Naive thymus-derived CD4-positive, alpha-beta T cell (primary cell): ENCODE results near the gene PRLH. TPM values are rescaled to one million over a fixed set of nuclear protein-coding genes. Genes with fewer than 3 reads are reported as not detected.
A peak's percentile ranks its signal among the peaks of the same experiment; 100 is the strongest.

Experiments
- ATAC-seq: fragments of 150-1000 bp; cut with Tn5 transposase; 2 replicates; pipeline ENCODE4 v1.10.0; 2021; ENCODE audit warnings: mild to moderate bottlenecking, moderate library complexity
- CTCF ChIA-PET: fragments of 350-600 bp; sonication (Branson Sonifier 250); formaldehyde crosslinking; loops from one replicate; lab custom pipeline; 2021; ENCODE audit warnings: antibody characterized with exemption; lab: Charles Lee
- POLR2A ChIA-PET: fragments of 350-600 bp; sonication (Branson Sonifier 250); formaldehyde crosslinking; loops from one replicate; lab custom pipeline; 2021; ENCODE audit warnings: antibody characterized with exemption, inconsistent platforms; lab: Charles Lee
- DNase-seq, 9 donors: peaks; one replicate each; pipeline versions ENCODE4 v3.0.0 to v3.0.0-alpha.2; 2020 to 2022; ENCODE audit warnings: mixed read lengths in 1 of 9
- H3K27ac ChIP-seq: one replicate; pipeline ENCODE4 v1.7.0; 2013; ENCODE audit warnings: mild to moderate bottlenecking, low read depth, low read length, moderate library complexity
- H3K27me3 ChIP-seq, 2 donors: one replicate each; pipeline ENCODE4 v1.7.0; 2013; ENCODE audit warnings: low read length in 2 of 2, mild to moderate bottlenecking in 2 of 2, moderate library complexity in 2 of 2; ENCODE audit not compliant: control insufficient read depth in 2 of 2, insufficient read depth in 2 of 2
- H3K36me3 ChIP-seq, 3 experiments: 1 replicate in 2 of 3; 2 replicates in 1 of 3; pipeline ENCODE4 v1.7.0; 2013; ENCODE audit warnings: low read length in 3 of 3, mild to moderate bottlenecking in 3 of 3, moderate library complexity in 1 of 3; ENCODE audit not compliant: insufficient read depth in 3 of 3, control insufficient read depth in 2 of 3
- H3K4me1 ChIP-seq, 2 donors: one replicate each; pipeline ENCODE4 v1.7.0; 2013; ENCODE audit warnings: low read length in 2 of 2, mild to moderate bottlenecking in 2 of 2, moderate library complexity in 1 of 2; ENCODE audit not compliant: control insufficient read depth in 2 of 2, insufficient read depth in 2 of 2
- H3K4me3 ChIP-seq: 2 replicates; pipeline ENCODE4 v1.7.0; 2013; ENCODE audit warnings: mild to moderate bottlenecking, low read length
- H3K9me3 ChIP-seq, 3 experiments: 1 replicate in 2 of 3; 2 replicates in 1 of 3; pipeline ENCODE4 v1.7.0; 2013; ENCODE audit warnings: low read length in 3 of 3; ENCODE audit not compliant: control insufficient read depth in 2 of 3
- H3K27ac Mint-ChIP-seq, 9 donors: one replicate each; pipeline ENCODE4 v1.8.0; 2020 to 2022; ENCODE audit warnings: mixed read lengths in 9 of 9, mild to moderate bottlenecking in 8 of 9, moderate library complexity in 5 of 9, inconsistent platforms in 2 of 9
- H3K27me3 Mint-ChIP-seq, 5 donors: one replicate each; pipeline ENCODE4 v1.8.0; 2021 to 2022; ENCODE audit warnings: mixed read lengths in 5 of 5, mild to moderate bottlenecking in 1 of 5
- H3K36me3 Mint-ChIP-seq, 5 donors: one replicate each; pipeline ENCODE4 v1.8.0; 2020 to 2022; ENCODE audit warnings: mixed read lengths in 5 of 5, mild to moderate bottlenecking in 3 of 5, inconsistent platforms in 1 of 5
- H3K4me1 Mint-ChIP-seq, 7 donors: one replicate each; pipeline ENCODE4 v1.8.0; 2020 to 2022; ENCODE audit warnings: mixed read lengths in 7 of 7, mild to moderate bottlenecking in 3 of 7, inconsistent platforms in 1 of 7
- H3K4me3 Mint-ChIP-seq, 10 donors: one replicate each; pipeline ENCODE4 v1.8.0; 2020 to 2022; ENCODE audit warnings: mild to moderate bottlenecking in 10 of 10, mixed read lengths in 10 of 10, moderate library complexity in 6 of 10, inconsistent platforms in 2 of 10
- H3K9me3 Mint-ChIP-seq, 11 donors: one replicate each; pipeline ENCODE4 v1.8.0; 2020 to 2022; ENCODE audit warnings: mixed read lengths in 11 of 11, mild to moderate bottlenecking in 4 of 11, inconsistent platforms in 1 of 11, moderate library complexity in 1 of 11
- intact Hi-C, 2 donors: fragments of 100-400 bp; cut with micrococcal nuclease; formaldehyde crosslinking; loops; one replicate each; pipeline ENCODE4 v1.15.1; 2023
- polyA plus RNA-seq, 2 donors: library from polyadenylated mRNA; unstranded; fragments of 300-500 nt; fragmentation: Illumina TruSeq; gene quantifications; one replicate each; pipeline ENCODE4 v1.2.3, GENCODE V29; 2021
- total RNA-seq, 6 experiments: library from RNA in 5 of 6; stranded (reverse) in 5 of 6; gene quantifications; 1 replicate in 5 of 6; 2 replicates in 1 of 6; pipeline ENCODE4 v1.2.3 and lab custom pipeline; 2021 to 2026

The PRLH gene
- total and polyA plus RNA-seq, 7 experiments from 2014 or later: not detected

DNA sequence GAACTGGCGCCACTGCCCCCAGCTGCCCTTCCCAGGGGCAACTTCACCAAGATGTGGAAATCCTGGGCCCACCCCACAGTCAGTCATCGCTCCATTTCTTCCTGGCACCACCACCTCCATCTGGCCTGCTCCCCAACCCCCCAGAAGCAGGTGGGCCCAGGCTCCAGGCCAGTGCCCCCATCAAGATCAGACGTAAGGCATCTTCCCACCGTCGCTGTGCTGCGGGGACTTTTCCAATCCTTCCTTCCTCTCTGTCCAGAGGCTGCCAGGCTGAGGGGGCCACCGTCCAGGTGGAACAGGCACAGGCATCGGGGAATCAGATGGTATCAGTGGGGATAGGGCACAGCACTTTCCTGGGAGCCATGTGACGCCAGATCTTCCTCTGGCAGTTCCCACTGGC, 8.1 kb downstream of the PRLH start:
- H3K9me3 Mint-ChIP-seq: no peaks in the 10 kb centered on the region
- intact Hi-C loops: loop anchor here (5.0 to 10.0 kb wide), 2 partner anchors 450 to 1807 kb away; no protein-coding TSS in a partner anchor
- Histone ChIP-seq H3K4me1 (no peaks in the 10 kb centered on the region), H3K36me3 (no peaks in the 10 kb centered on the region), H3K4me3 (no peak overlapping the region), H3K27me3 (no peaks in the 10 kb centered on the region), H3K27ac (no peak overlapping the region), H3K9me3 (no peaks in the 10 kb centered on the region)
- ChIA-PET POLR2A (no interaction called here), CTCF (interaction anchor here (0.8 to 4.6 kb wide), 5 partner anchors 11 to 173 kb away, joined by 3 to 61 read pairs (median 4); no protein-coding TSS in a partner anchor)
- H3K27ac Mint-ChIP-seq: peak overlapping the region in 1 of 9 donors; percentile 17
- no peaks in the 10 kb centered on the region for H3K36me3 Mint-ChIP-seq
- H3K4me3 Mint-ChIP-seq: no peak overlapping the region
- ATAC-seq (no peak), DNase-seq (no peak)
- H3K27me3 Mint-ChIP-seq: peaks cover 0 to 6% (median 0%) of the 10 kb centered on the region in 5 donors
- H3K4me1 Mint-ChIP-seq: peaks cover 0 to 7% (median 5%) of the 10 kb centered on the region in 7 donors

DNA sequence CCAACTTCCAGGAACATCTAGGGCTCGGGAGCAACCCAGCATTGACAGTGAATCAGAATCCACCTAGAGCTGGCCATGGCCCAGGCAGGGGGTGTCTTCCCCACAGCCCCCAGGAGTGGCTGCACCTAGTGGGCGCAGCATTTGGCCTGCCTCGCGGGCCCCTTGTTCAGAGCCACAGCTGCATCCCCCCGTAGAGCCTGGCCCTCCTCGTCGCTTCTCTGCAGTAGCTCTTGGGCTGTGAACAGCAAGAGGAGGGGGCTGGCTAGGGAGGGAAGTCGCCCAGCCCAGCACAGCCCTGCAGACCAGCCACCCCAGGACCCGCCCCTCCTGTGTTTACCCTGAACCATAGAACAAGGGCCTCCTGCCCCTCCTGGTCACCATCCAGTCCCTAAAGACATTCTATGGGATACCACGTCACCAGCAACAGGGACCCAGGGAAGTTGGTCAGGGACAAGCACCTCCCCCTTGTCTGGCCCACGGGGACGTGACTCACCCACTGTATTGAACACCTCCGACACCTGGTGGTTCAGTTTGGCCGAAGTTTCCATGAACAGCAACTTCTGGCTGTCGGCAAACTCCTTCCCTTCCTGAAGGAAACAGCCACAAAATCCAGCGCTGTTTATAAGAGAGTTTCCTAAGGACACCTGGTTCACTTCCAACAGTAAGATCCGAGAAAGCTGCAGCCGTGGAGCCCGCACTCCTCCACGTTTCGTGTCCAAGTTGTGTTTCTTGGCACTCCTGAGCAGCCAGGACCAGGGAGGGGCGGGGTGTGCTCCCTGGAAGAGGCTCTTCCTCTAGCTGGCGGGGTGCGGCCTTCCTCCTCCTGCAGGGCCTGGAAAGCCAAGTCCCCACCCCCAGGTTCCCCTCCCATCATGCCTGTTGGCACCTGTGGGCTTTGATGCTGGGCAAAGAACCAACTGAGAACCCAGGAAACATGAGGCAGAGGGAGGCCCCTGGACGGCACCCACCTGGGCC, 8.8 kb downstream of the PRLH start:
- Histone ChIP-seq H3K27ac (no peak overlapping the region), H3K9me3 (no peaks in the 10 kb centered on the region), H3K27me3 (no peaks in the 10 kb centered on the region), H3K36me3 (no peaks in the 10 kb centered on the region), H3K4me1 (no peaks in the 10 kb centered on the region), H3K4me3 (no peak overlapping the region)
- H3K9me3 Mint-ChIP-seq: no peaks in the 10 kb centered on the region
- intact Hi-C loops: loop anchor here (5.0 to 10.0 kb wide), 2 partner anchors 450 to 1808 kb away; no protein-coding TSS in a partner anchor
- no peak overlapping the region for H3K4me3 Mint-ChIP-seq
- H3K27me3 Mint-ChIP-seq: peaks cover 0 to 6% (median 0%) of the 10 kb centered on the region in 5 donors
- peaks cover 0 to 7% (median 5%) of the 10 kb centered on the region in 7 donors for H3K4me1 Mint-ChIP-seq
- POLR2A ChIA-PET: no interaction called here
- ATAC-seq: no peak
- no peaks in the 10 kb centered on the region for H3K36me3 Mint-ChIP-seq
- H3K27ac Mint-ChIP-seq: no peak overlapping the region
- CTCF ChIA-PET: interaction anchor here (0.5 to 4.6 kb wide), 5 partner anchors 17 to 421 kb away, joined by 3 to 61 read pairs (median 4); no protein-coding TSS in a partner anchor
- no peak for DNase-seq

DNA sequence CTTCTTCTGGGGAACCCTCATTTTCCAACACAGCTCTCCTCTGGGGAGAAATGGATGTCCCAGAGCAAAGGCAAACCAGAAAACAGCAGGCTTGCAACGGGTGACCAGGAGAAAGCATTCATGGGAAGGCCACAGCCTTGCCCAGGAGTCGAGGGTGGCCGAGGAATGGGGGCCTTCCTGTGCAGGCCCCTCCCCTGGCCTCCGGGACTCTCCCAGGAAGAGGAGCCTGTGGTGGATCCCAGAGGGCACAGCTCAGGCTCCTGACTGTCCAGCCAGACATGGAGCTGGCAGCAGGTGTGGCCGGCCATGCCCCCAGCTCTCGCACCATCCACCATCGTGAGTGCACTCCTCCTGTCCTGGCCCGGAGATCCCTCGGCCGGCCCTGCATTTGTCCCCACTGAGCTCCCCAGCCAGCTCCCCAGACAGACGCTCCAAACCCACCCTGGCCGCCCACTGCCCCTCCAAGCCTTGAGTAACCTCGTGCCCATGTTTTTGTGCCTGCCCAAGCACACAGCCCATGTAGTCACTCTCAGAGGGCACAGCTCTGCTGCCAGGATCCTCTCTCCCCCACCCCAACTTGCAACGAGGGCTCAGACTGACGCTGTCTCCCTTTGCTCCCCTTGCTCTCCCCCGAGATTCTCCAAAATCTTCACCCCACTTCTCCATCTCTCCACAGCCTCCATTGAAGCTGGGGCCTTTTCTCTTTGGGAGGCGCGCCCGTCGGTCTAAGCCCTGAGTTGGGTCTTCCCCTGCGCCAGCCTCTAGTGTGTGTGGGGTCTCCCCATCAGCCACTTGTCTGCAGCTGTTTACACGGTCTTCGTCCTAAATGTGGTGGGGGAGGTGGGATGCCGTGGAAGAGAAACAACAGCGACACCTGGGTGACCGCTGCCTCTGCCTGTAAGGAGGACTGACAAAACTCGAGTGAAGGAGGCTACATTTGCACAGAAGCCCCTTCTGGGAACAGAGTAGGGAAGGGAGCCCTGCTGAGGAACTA, 9.8 kb downstream of the PRLH start:
- Mint-ChIP-seq H3K36me3 (no peaks in the 10 kb centered on the region), H3K9me3 (no peaks in the 10 kb centered on the region), H3K4me1 (peaks cover 0 to 7% (median 5%) of the 10 kb centered on the region in 7 donors), H3K27me3 (peaks cover 0 to 6% (median 0%) of the 10 kb centered on the region in 5 donors), H3K4me3 (no peak overlapping the region), H3K27ac (no peak overlapping the region)
- DNase-seq: no peak
- Histone ChIP-seq H3K27ac (no peak overlapping the region), H3K9me3 (no peaks in the 10 kb centered on the region), H3K36me3 (no peaks in the 10 kb centered on the region), H3K4me1 (no peaks in the 10 kb centered on the region), H3K4me3 (no peak overlapping the region), H3K27me3 (no peaks in the 10 kb centered on the region)
- no peak for ATAC-seq
- intact Hi-C loops: loop anchor here in 1 of 2 donors (10.0 kb wide), 1 partner anchor 451 kb away; no protein-coding TSS in a partner anchor
- ChIA-PET POLR2A (no interaction called here), CTCF (interaction anchor here (0.5 to 2.0 kb wide), 4 partner anchors 63 to 422 kb away, joined by 3 to 8 read pairs (median 3); no protein-coding TSS in a partner anchor)

DNA sequence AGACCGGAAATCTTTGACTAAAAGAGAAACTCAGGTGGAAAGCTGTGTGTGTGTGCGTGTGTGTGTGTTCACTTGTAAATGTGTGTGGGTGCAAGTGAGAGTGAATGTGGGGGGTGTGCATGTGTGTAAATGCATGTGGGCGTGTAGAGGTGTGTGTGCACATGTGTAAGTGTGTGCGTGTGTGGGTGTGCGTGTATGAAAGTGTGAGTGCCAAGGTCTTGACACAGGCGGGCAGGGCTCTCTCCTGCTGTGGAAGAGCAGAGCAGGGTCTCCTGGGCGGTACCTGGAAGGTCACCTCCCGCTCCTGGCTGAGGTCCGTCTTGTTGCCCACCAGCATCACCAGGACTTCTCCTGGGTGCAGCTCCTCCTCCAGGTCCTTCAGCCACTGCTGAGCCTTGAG, 10.6 kb downstream of the PRLH start:
- peaks cover 0 to 6% (median 0%) of the 10 kb centered on the region in 5 donors for H3K27me3 Mint-ChIP-seq

DNA sequence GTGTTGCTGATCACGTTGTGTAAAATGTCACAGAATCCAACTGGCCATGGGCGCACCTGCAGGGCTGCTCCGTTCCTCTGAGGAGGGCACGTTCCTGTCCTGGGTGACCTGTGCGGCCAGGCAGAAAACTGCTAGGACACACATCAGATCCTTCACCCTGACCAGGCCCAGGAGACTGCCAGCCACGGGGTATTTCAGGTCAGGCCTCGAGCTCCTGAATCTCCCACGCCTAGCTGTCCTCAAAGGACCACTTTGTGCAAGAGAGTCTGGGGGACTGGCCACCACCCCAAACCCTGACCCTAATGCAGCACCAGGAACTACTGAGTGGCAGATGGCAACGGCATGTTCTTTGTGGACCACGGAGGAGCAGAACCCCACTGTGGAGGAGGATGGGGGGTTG, 11.1 kb downstream of the PRLH start:
- no peak for DNase-seq
- intact Hi-C loops: loop anchor here in 1 of 2 donors (10.0 kb wide), 1 partner anchor 453 kb away; no protein-coding TSS in a partner anchor
- ChIA-PET POLR2A (no interaction called here), CTCF (interaction anchor here (2.0 kb wide), 1 partner anchor 65 kb away, joined by 8 read pairs; no protein-coding TSS in a partner anchor)
- H3K4me1 Mint-ChIP-seq: peaks cover 0 to 6% (median 4%) of the 10 kb centered on the region in 7 donors
- Histone ChIP-seq H3K27me3 (no peaks in the 10 kb centered on the region), H3K4me1 (no peaks in the 10 kb centered on the region), H3K9me3 (no peaks in the 10 kb centered on the region), H3K36me3 (no peaks in the 10 kb centered on the region), H3K27ac (no peak overlapping the region), H3K4me3 (no peak overlapping the region)
- H3K4me3 Mint-ChIP-seq: no peak overlapping the region
- H3K9me3 Mint-ChIP-seq: no peaks in the 10 kb centered on the region
- peak overlapping the region in 1 of 9 donors; percentile 79 for H3K27ac Mint-ChIP-seq
- H3K27me3 Mint-ChIP-seq: peaks cover 0 to 6% (median 0%) of the 10 kb centered on the region in 5 donors
- no peaks in the 10 kb centered on the region for H3K36me3 Mint-ChIP-seq
- no peak for ATAC-seq

More for the DNA sequence above, 10.6 kb downstream of the PRLH start:
- H3K27ac ChIP-seq: no peak overlapping the region
- H3K4me3 ChIP-seq: no peak overlapping the region
- CTCF ChIA-PET: interaction anchor here (0.5 to 2.0 kb wide), 2 partner anchors 64 to 107 kb away, joined by 3 to 8 read pairs; no protein-coding TSS in a partner anchor
- POLR2A ChIA-PET: no interaction called here
- Mint-ChIP-seq H3K36me3 (no peaks in the 10 kb centered on the region), H3K9me3 (no peaks in the 10 kb centered on the region), H3K27ac (peak overlapping the region in 3 of 9 donors; percentile 8 to 79 (median 68)), H3K4me1 (peaks cover 0 to 8% (median 6%) of the 10 kb centered on the region in 7 donors), H3K4me3 (no peak overlapping the region)
- DNase-seq (no peak), ATAC-seq (no peak)
- H3K27me3 ChIP-seq: no peaks in the 10 kb centered on the region
- H3K36me3 ChIP-seq: no peaks in the 10 kb centered on the region
- no peaks in the 10 kb centered on the region for H3K9me3 ChIP-seq
- H3K4me1 ChIP-seq: no peaks in the 10 kb centered on the region
- intact Hi-C loops: loop anchor here in 1 of 2 donors (10.0 kb wide), 1 partner anchor 452 kb away; no protein-coding TSS in a partner anchor
